H1 (cell line): ENCODE results near the gene C14orf132. TPM values are rescaled to one million over a fixed set of nuclear protein-coding genes. Genes with fewer than 3 reads are reported as not detected.

ENCODE experiments used
- CTCF ChIA-PET: fragments of 300-600 bp; sonication (Branson Sonifier 250); formaldehyde crosslinking; loops from one replicate; lab custom pipeline; 2021; ENCODE audit not compliant: partially characterized antibody; lab: Charles Lee
- POLR2A ChIA-PET: fragments of 300-600 bp; sonication (Branson Sonifier 250); formaldehyde crosslinking; loops from one replicate; lab custom pipeline; 2021; ENCODE audit warnings: inconsistent platforms; ENCODE audit not compliant: partially characterized antibody; lab: Charles Lee
- DNase-seq, 2 experiments: peaks; one replicate each; pipeline versions ENCODE4 v3.0.0 to v3.0.0-alpha.2; 2010 to 2022; ENCODE audit warnings: low spot score in 2 of 2, low read depth in 1 of 2, mixed read lengths in 1 of 2
- FAIRE-seq: peaks from 2 replicates; lab custom pipeline; 2011; peaks lifted over from hg19 to GRCh38; lab: Jason Lieb, UNC
- H2AFZ ChIP-seq: 2 replicates; pipeline ENCODE4 v1.8.1; 2012; ENCODE audit warnings: low read length, inconsistent platforms
- H2AK5ac ChIP-seq: 2 replicates; pipeline ENCODE4 v1.6.1; 2013; ENCODE audit warnings: low read depth, low read length
- H2BK120ac ChIP-seq: replicated peaks from 2 replicates; pipeline ENCODE3; 2013; ENCODE audit warnings: low read depth, low read length, inconsistent platforms
- H2BK12ac ChIP-seq: 2 replicates; pipeline ENCODE4 v1.6.1; 2013; ENCODE audit warnings: low read depth, low read length
- H2BK15ac ChIP-seq: 2 replicates; pipeline ENCODE4 v1.6.1; 2013; ENCODE audit warnings: low read length
- H2BK20ac ChIP-seq: 2 replicates; pipeline ENCODE4 v1.6.1; 2013; ENCODE audit warnings: low read length
- H2BK5ac ChIP-seq: 2 replicates; pipeline ENCODE4 v1.6.1; 2013; ENCODE audit warnings: low read depth, low read length
- H3K14ac ChIP-seq: 2 replicates; pipeline ENCODE4 v1.6.1; 2013; ENCODE audit warnings: inconsistent platforms; ENCODE audit not compliant: insufficient read length
- H3K18ac ChIP-seq: 2 replicates; pipeline ENCODE4 v1.6.1; 2013; ENCODE audit warnings: low read length; ENCODE audit errors: extremely low read depth
- H3K23ac ChIP-seq: 2 replicates; pipeline ENCODE4 v1.6.1; 2013; ENCODE audit warnings: inconsistent platforms; ENCODE audit not compliant: insufficient read length
- H3K23me2 ChIP-seq: 2 replicates; pipeline ENCODE4 v1.6.1; 2013; ENCODE audit warnings: low read depth, low read length
- H3K27ac ChIP-seq: 2 replicates; pipeline ENCODE4 v1.6.1; 2011; ENCODE audit warnings: low read depth, low read length, inconsistent platforms
- H3K27me3 ChIP-seq, 4 experiments: replicated peaks in 1 of 4; 1 replicate in 1 of 4; 2 replicates in 3 of 4; pipeline versions ENCODE4 v1.6.1 to v1.8.1; 2011 to 2013; ENCODE audit warnings: low read length in 3 of 4, mild to moderate bottlenecking in 3 of 4, inconsistent platforms in 2 of 4, mixed read lengths in 2 of 4, moderate library complexity in 1 of 4; ENCODE audit not compliant: control insufficient read depth in 3 of 4, insufficient read depth in 3 of 4; ENCODE audit errors: extremely low read depth in 1 of 4
- H3K36me3 ChIP-seq, 4 experiments: 2 replicates each; pipeline versions ENCODE4 v1.6.1 to v1.8.1; 2011 to 2013; ENCODE audit warnings: mild to moderate bottlenecking in 4 of 4, low read length in 3 of 4, moderate library complexity in 2 of 4, control low read depth in 1 of 4, inconsistent platforms in 1 of 4; ENCODE audit not compliant: insufficient read depth in 4 of 4, control insufficient read depth in 2 of 4
- H3K4ac ChIP-seq: replicated peaks from 2 replicates; pipeline ENCODE3; 2013; ENCODE audit warnings: low read length, low read depth, mixed read lengths, inconsistent platforms; ENCODE audit not compliant: insufficient read length
- H3K4me1 ChIP-seq, 4 experiments: replicated peaks in 1 of 4; 1 replicate in 1 of 4; 2 replicates in 3 of 4; pipeline versions ENCODE4 v1.6.1 to v1.8.1; 2011 to 2013; ENCODE audit warnings: low read length in 3 of 4, inconsistent platforms in 2 of 4, mixed read lengths in 1 of 4; ENCODE audit not compliant: insufficient read depth in 4 of 4, control insufficient read depth in 3 of 4
- H3K4me2 ChIP-seq, 2 experiments: 2 replicates each; pipeline versions ENCODE4 v1.6.1 to v1.8.1; 2011 to 2013; ENCODE audit warnings: low read depth in 2 of 2, low read length in 2 of 2, control low read depth in 1 of 2, inconsistent platforms in 1 of 2, mild to moderate bottlenecking in 1 of 2; ENCODE audit not compliant: insufficient read depth in 1 of 2
- H3K4me3 ChIP-seq, 4 experiments: fragments of 200-600, 300-600 bp in 1 of 4; sonication (generic), shearing (Covaris generic), sonication (Bioruptor Twin) in 1 of 4; 2 replicates each; pipeline versions ENCODE4 v1.5.1 to v1.8.1; 2011 to 2016; ENCODE audit warnings: low read length in 4 of 4, low read depth in 3 of 4, control low read depth in 2 of 4, inconsistent platforms in 2 of 4, mild to moderate bottlenecking in 2 of 4, mixed read lengths in 1 of 4, moderate library complexity in 1 of 4; ENCODE audit not compliant: insufficient read depth in 2 of 4; ENCODE audit errors: extremely low read depth in 1 of 4
- H3K56ac ChIP-seq: replicated peaks from 2 replicates; pipeline ENCODE3; 2013; ENCODE audit warnings: low read depth, mild to moderate bottlenecking, mixed read lengths, low read length, inconsistent platforms; ENCODE audit not compliant: insufficient read length
- H3K79me1 ChIP-seq: 2 replicates; pipeline ENCODE4 v1.6.1; 2013; ENCODE audit warnings: low read depth, low read length, control low read depth
- H3K79me2 ChIP-seq, 2 experiments: 2 replicates each; pipeline versions ENCODE4 v1.6.1 to v1.8.1; 2012 to 2013; ENCODE audit warnings: low read length in 2 of 2, mild to moderate bottlenecking in 2 of 2, inconsistent platforms in 1 of 2; ENCODE audit not compliant: insufficient read depth in 2 of 2, control insufficient read depth in 1 of 2
- H3K9ac ChIP-seq, 4 experiments: replicated peaks in 1 of 4; 1 replicate in 1 of 4; 2 replicates in 3 of 4; pipeline versions ENCODE4 v1.6.1 to v1.8.1; 2011 to 2013; ENCODE audit warnings: low read depth in 3 of 4, low read length in 3 of 4, control low read depth in 2 of 4, mild to moderate bottlenecking in 2 of 4, moderate library complexity in 2 of 4, inconsistent platforms in 1 of 4; ENCODE audit errors: extremely low read depth in 1 of 4
- H3K9me3 ChIP-seq, 2 experiments: 2 replicates each; pipeline versions ENCODE4 v1.6.1 to v1.8.1; 2012 to 2013; ENCODE audit warnings: mild to moderate bottlenecking in 2 of 2, moderate library complexity in 2 of 2, control low read depth in 1 of 2, inconsistent platforms in 1 of 2, low read depth in 1 of 2, low read length in 1 of 2, mixed read lengths in 1 of 2; ENCODE audit not compliant: insufficient read depth in 2 of 2
- H4K20me1 ChIP-seq, 2 experiments: replicated peaks in 1 of 2; 2 replicates each; pipeline versions ENCODE3 to v1.8.1; 2011 to 2013; ENCODE audit warnings: inconsistent platforms in 2 of 2, low read length in 2 of 2, mild to moderate bottlenecking in 1 of 2; ENCODE audit not compliant: insufficient read depth in 2 of 2, control insufficient read depth in 1 of 2
- H4K5ac ChIP-seq: 2 replicates; pipeline ENCODE4 v1.6.1; 2013; ENCODE audit warnings: low read length, low read depth, mixed read lengths, inconsistent platforms; ENCODE audit not compliant: insufficient read length
- H4K8ac ChIP-seq: 2 replicates; pipeline ENCODE4 v1.8.0; 2013; ENCODE audit warnings: mild to moderate bottlenecking, moderate library complexity, low read length, inconsistent platforms; ENCODE audit not compliant: insufficient read depth; ENCODE audit errors: extremely low read depth
- H4K91ac ChIP-seq: replicated peaks from 2 replicates; pipeline ENCODE3; 2013; ENCODE audit warnings: low read length, mixed read lengths, inconsistent platforms; ENCODE audit not compliant: insufficient read length
- WGBS, 2 experiments: shearing (Covaris generic) in 1 of 2; methylation state at CpG; one replicate each; pipeline versions ENCODE4 v1.1.6 to v1.1.7; 2013 to 2015; ENCODE audit warnings: low lambda C conversion rate in 2 of 2, mixed read lengths in 2 of 2, inconsistent platforms in 1 of 2, low coverage in 1 of 2, missing lambda C conversion rate in 1 of 2; ENCODE audit not compliant: insufficient replicate concordance in 2 of 2, insufficient coverage in 1 of 2, insufficient read length in 1 of 2; ENCODE audit errors: extremely low coverage in 1 of 2, missing lambda C conversion rate in 1 of 2; 5-methylcytosine and 5-hydroxymethylcytosine counted together
- polyA plus RNA-seq, 7 experiments: library from polyadenylated mRNA; depleted of rRNA in 3 of 7; stranded (reverse) in 5 of 7; unstranded in 2 of 7; fragments of >200 nt in 5 of 7; fragments of 200-250 nt in 2 of 7; gene quantifications; 1 replicate in 5 of 7; 2 replicates in 1 of 7; 4 replicates in 1 of 7; pipeline versions ENCODE4 v1.2.1 to v1.2.3, GENCODE V29; 2011 to 2013; ENCODE audit warnings: missing spikeins in 2 of 7, mixed read lengths in 2 of 7
- total RNA-seq: library from RNA; stranded (reverse); fragmentation: NEBNext Ultra II Directional; extraction: Animal tissue kit (Norgen Biotek cat#: 25700); gene quantifications from 2 replicates; pipeline ENCODE4 v1.2.1, GENCODE V29; 2021

The C14orf132 gene
- total and polyA plus RNA-seq, 2 of the 8 experiments (the other 6 are each of a cell fraction or from before 2014, with no cell fraction given), result 11.7 to 32.5 TPM

DNA sequence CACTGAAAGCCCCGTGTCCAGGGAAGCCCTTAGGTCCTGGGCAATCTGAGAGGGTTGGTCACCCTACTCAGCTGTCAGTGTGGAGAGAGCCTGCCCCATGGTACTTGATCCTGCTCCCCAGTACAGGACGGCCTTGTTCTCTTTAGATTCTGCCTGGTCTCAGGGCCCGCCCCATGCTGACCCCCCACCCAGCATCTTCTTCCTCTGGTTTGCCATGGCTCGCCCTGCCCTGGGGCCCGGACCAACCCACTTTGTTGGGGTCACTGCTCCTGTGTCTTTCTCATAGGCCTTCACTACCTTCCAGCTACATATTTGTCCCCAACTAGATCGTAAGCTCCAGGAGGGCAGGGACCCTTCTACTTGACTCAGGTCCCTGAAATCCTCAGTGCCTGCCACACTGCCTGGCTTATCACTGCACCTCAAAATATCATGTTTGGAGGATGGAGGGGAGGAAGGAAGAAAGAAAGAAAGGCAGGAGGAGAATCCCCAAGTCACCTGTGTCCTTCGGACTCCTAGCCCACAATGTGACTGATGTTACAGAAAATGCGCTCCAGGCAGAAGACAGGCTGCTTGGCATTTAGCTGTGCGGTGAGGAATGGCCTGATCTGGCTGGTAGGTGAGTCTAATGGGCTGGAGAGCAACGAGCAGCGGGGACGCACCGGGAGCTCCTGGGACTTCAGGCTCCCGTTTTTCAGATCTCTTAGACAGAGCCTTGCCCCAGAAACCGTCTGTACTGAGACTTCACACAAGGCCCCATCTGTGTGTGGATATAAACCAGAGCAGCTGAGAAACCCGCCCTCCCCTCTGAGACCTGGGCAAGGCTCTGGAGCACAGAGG is 66.1 kb downstream of the C14orf132 start:
- CTCF ChIA-PET, result interaction anchor here (0.6 to 13.0 kb wide), 7 partner anchors 9 to 543 kb away, joined by 3 to 268 read pairs (median 3); no protein-coding TSS in a partner anchor
- H3K18ac ChIP-seq, result no peak overlapping the region
- H2BK15ac ChIP-seq, result no peak overlapping the region
- FAIRE-seq, result no peak
- no peaks in the 10 kb centered on the region for H3K79me2 ChIP-seq
- no peak overlapping the region for H3K9ac ChIP-seq
- WGBS, 2 experiments, result 80% methylated on average over 16 of the region's 16 CpGs; no CpG with 5 or more reads in 1 of the 2 experiments
- H2AFZ ChIP-seq, result no peak overlapping the region
- no peak overlapping the region for H3K27ac ChIP-seq
- no peaks in the 10 kb centered on the region for H3K79me1 ChIP-seq
- H4K91ac ChIP-seq, result no peak overlapping the region
- H3K56ac ChIP-seq, result no peak overlapping the region
- no peak overlapping the region for H2BK20ac ChIP-seq
- H3K4me1 ChIP-seq, result no peaks in the 10 kb centered on the region
- no peak overlapping the region for H3K4me3 ChIP-seq
- H2AK5ac ChIP-seq, result no peak overlapping the region
- H3K23me2 ChIP-seq, result no peaks in the 10 kb centered on the region; the same call in 1 of the 2 replicates
- no peak overlapping the region for H3K4ac ChIP-seq
- no peak overlapping the region for H2BK120ac ChIP-seq
- no peaks in the 10 kb centered on the region for H3K9me3 ChIP-seq
- H3K14ac ChIP-seq, result no peak overlapping the region
- no peak for DNase-seq
- no peak overlapping the region for H3K23ac ChIP-seq
- H2BK5ac ChIP-seq, result no peak overlapping the region
- H4K5ac ChIP-seq, result no peak overlapping the region
- peak overlapping the region; percentile 11; the same call in 1 of the 2 replicates for H4K8ac ChIP-seq
- no peaks in the 10 kb centered on the region for H3K36me3 ChIP-seq
- POLR2A ChIA-PET, result no interaction called here
- no peaks in the 10 kb centered on the region for H4K20me1 ChIP-seq
- H2BK12ac ChIP-seq, result no peak overlapping the region
- H3K27me3 ChIP-seq, result no peaks in the 10 kb centered on the region
- no peak overlapping the region for H3K4me2 ChIP-seq
